M059J (cell line): Measurements from ENCODE around the gene PSMA7. TPM values are rescaled to one million over a fixed set of nuclear protein-coding genes. Genes with fewer than 3 reads are reported as not detected.

Source experiments
- DNase-seq: peaks from one replicate; pipeline ENCODE4 v3.0.0-alpha.2; 2012; ENCODE audit warnings: low read depth
- total RNA-seq: library from RNA; depleted of rRNA; stranded (reverse); fragments of >200 nt; shearing (Covaris generic); gene quantifications from 2 replicates; pipeline ENCODE4 v1.2.3, GENCODE V29; 2014

Gene PSMA7
- total RNA-seq, 1 experiment from 2014 or later: 881 TPM

- DNase-seq: no peak
These were observed 6.2 kb downstream of the PSMA7 start for GRCh38 chr20:62137092-62137384.

DNA sequence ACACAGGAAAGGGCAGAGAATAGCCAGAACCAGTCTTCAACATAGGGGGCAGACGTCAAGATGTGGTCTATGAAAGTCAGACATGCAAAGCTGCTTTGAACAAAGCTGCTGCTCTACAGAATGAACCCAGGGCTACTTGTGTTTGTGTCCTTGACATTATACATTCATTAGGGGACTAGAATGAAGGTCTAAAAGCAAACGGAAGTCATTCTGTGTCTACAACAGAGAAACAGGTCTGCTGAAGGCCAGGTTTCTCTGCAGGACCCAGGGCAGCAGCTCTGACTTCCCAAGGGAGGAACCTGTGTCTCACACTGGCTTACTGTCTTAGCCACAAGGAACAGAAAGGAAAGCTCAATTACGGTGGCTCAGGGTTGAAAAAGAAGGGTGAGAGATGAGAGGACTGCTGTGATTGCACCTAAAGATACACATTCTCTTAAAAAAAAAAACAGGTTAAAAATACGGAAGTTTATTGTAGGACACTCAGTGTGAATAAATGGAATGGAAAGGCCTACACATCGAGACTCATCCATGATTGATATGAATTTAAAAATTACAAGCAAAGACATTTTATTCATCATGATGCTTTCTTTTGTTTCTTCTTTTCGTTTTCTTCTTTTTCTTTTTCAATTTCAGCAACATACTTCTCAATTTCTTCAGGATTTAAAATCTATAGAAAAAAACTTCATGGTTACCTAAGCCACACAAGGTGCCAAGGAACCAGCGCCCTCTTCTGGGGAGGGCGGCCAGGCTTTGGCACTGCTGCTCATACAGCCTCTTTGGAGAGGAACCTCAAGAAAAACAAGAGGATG lies 6.7 kb downstream of the PSMA7 start:
- peak; percentile 78 for DNase-seq

- no peak for DNase-seq
These were observed 7.5 kb downstream of the PSMA7 start for GRCh38 chr20:62135573-62136266.

DNA sequence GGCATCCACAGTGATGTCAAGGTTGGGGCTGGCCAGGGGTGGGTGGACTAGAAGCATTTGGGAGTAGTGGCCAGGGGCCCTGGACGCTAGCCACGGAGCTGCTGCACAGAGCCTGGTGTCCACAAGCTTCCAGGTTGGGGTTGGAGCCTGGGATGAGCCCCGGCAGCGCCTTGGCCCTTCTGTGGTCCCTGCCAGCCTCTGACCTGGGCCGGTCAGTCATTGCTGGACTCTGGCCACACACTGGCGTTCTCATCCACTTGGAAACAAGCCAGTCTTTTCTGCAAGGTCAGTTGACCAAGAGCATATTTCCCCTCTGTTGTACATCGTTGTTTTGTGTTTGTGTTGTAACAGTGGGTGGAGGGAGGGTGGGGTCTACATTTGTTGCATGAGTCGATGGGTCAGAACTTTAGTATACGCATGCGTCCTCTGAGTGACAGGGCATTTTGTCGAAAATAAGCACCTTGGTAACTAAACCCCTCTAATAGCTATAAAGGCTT lies 8.4 kb downstream of the PSMA7 start:
- peak; percentile 60 for DNase-seq

DNA sequence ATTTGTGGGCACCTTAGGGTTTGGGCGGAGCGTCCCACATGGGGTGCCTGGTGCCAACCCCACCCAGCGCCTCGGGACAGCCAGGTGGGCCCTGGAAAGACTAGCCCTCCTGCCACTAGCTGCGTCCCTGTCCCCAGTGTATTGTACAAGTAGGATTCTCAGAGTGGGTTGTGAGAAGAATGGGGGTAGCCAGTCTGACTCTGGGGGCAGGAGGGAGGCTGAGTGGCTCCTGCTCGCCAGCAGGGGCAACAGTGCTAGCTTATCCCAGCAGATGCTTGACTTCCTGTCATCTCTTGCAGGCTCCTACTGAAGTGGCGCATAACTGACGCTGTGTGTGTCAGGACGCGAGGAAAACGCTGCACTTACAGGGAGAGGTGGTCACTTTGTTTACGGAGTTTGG lies 9.3 kb downstream of the PSMA7 start:
- DNase-seq: no peak

- DNase-seq: no peak
These were observed 9.9 kb downstream of the PSMA7 start for GRCh38 chr20:62133051-62133845.

- DNase-seq: no peak
These were observed 10.8 kb downstream of the PSMA7 start for GRCh38 chr20:62132421-62132820.

DNA sequence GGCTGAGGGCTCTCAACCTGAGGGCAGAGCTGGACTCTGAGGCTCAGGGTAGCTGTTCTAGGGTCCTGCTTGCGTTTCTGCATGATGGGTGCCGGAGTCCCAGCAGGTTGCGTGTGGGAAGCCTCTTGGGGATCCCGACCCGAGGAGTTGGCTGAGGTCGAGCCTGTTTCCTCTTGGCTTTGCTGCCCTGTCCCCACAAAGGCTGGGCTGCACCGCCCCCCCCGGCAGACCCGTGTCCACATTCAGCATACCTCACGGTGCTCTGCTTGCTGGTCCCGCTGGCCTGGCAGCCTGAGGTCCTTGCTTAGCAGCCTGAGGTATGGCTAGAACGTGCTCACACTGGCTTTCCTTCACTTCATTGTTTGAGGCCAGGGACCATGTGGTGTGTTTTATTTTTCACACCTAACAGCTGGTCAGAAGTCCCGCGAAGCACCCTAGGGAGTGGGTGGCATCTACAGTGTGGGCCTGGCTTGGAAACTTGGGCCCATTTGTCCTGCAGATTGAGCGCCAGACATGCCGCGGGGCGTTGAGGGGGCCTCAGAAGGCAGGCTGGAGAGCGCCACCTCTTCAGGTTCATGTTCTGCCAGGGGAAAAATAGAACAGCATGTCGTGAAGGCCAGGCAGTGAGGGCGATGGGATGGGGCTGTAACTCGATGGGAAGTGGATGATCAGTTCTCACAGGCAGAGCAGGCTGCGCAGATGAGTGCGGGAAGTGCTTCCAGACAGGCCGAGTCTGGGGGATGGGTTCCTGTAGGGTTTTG lies 11.5 kb downstream of the PSMA7 start:
- DNase-seq: no peak

GRCh38 chr20:62129731-62130531 lies 13.3 kb downstream of the PSMA7 start:
- DNase-seq: no peak

DNA sequence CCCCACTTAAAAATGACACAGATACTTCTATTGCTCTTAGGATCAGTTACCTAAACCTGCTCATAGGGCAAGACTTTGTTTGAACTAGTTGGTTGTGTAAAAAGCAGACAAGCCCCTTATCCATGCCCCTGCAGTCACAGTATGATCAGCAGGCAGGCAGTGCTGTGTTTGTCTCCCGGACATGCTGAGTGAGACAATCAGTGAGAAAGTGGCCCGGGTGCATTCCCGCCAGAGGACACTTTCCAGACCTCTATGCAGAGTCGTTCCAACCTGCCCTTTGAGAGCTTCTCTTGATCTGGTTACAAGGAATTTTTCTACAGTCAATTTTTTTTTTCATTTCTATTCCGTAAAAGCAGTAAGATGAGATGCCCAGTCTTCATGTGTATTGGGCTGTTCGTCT lies 14.7 kb downstream of the PSMA7 start:
- no peak for DNase-seq

DNA sequence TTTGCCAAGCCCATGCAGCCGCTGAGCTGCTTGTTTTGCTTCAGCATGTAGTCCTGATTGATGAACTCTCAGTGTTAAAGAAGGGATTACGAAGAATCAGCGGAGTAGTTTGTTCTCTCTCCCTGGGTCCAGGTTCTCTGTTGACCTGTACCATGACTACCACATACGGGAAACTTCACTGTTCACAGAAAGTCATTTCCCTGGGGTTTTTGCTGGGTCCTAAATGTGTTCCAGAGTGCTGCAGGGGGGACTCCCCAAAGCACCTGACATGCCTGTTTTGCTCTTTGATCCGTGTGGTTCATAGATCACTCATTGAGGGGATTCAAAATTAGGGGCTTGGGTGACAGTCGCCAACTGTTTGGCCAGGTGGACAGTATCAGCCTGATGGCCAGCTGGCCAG lies 15.4 kb downstream of the PSMA7 start:
- DNase-seq: no peak

DNA sequence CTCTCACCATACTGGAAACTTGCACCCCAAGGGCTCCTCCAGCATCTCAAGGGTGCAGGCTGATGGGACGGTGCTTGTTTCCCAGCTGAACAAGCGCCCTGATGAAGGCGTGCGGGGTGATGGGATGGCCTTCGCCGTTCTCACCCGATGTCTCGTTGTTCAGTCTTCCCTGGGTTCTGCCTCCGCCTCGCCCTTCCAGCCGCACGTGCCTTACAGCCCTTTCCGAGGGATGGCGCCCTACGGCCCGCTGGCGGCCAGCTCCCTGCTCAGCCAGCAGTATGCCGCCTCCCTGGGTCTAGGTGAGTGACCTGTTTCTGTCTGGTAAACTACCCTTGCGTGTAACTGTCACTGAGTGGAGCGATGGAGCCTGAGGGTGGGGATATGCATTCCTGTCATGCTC lies 17.1 kb downstream of the PSMA7 start:
- DNase-seq: no peak

GRCh38 chr20:62123450-62124118 lies 19.6 kb downstream of the PSMA7 start:
- DNase-seq: no peak

GRCh38 chr20:62122654-62123449 lies 20.3 kb downstream of the PSMA7 start:
- peak; percentile 50 for DNase-seq

GRCh38 chr20:62121776-62122653 lies 21.2 kb downstream of the PSMA7 start, which contains the start of gene LSM14B:
TSS of gene LSM14B (plus strand) at chr20:62122475. CDS start at chr20:62122667, 192 bp downstream.
- peak; percentile 97 for DNase-seq

GRCh38 chr20:62120990-62121775 lies 22.0 kb downstream of the PSMA7 start:
- no peak for DNase-seq

DNA sequence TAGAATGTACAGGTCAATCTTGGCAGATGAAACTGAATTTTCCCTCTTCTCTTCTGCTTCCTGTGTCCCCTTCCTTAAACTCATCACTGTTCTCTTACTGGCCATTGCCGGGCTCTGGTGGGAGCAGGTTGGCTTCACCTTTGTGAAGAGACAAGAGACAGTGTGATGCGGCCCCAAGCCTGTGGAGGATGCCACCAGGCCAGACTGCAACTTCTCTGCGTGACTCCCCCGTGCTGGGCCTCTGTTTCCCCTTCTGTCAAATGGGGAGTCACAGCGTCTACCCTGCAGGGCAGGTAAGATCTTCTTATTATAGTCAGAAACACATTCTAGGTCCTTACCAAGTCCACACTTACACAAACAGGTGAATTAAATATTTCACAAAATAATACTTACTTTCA lies 22.8 kb downstream of the PSMA7 start:
- DNase-seq: no peak
